Right lobe of liver (tissue), 6 donors: ENCODE data around the gene UPP2. TPM values are rescaled to one million over a fixed set of nuclear protein-coding genes. Genes with fewer than 3 reads are reported as not detected.

Experiments used
- ATAC-seq, 4 donors: fragments of 200-7000 bp; cut with Tn5 transposase; one replicate each; pipeline ENCODE4 v1.9.1; 2020; ENCODE audit warnings: mild to moderate bottlenecking in 4 of 4, moderate library complexity in 4 of 4
- DNase-seq, 3 donors: peaks; one replicate each; pipeline ENCODE4 v3.0.0-alpha.2; 2020
- H3K27ac ChIP-seq, 3 donors: fragments of 200-600 bp; one replicate each; pipeline ENCODE4 v1.8.0; 2022
- H3K27me3 ChIP-seq, 2 donors: fragments of 200-600 bp; one replicate each; pipeline ENCODE4 v1.8.0; 2022
- H3K36me3 ChIP-seq, 4 donors: fragments of 200-600 bp; sonication (generic) in 1 of 4; one replicate each; pipeline versions ENCODE4 v1.5.1 to v1.8.0; 2017 to 2022; ENCODE audit warnings: control low read depth in 1 of 4
- H3K4me1 ChIP-seq, 4 donors: fragments of 200-600 bp; sonication (generic) in 1 of 4; one replicate each; pipeline versions ENCODE4 v1.5.1 to v1.8.0; 2017 to 2022; ENCODE audit warnings: control low read depth in 1 of 4
- H3K4me3 ChIP-seq, 3 donors: fragments of 200-600 bp; one replicate each; pipeline ENCODE4 v1.8.0; 2022
- H3K9me3 ChIP-seq, 4 donors: fragments of 200-600 bp; sonication (generic) in 1 of 4; one replicate each; pipeline versions ENCODE4 v1.5.1 to v1.8.0; 2017 to 2022; ENCODE audit warnings: control low read depth in 1 of 4
- POLR2A ChIP-seq: fragments of 450-650 bp; IDR thresholded peaks from one replicate; pipeline ENCODE4 v1.6.1; 2017; ENCODE audit warnings: antibody characterized with exemption, mild to moderate bottlenecking
- WGBS: methylation state at CpG from one replicate; pipeline ENCODE4 v1.1.6; 2018; ENCODE audit warnings: low coverage, low lambda C conversion rate; ENCODE audit not compliant: insufficient coverage; ENCODE audit errors: missing lambda C conversion rate; 5-methylcytosine and 5-hydroxymethylcytosine counted together
- intact Hi-C, 2 donors: fragments of 100-400 bp; cut with DNase I; formaldehyde crosslinking; loops; one replicate each; pipeline versions ENCODE4 v1.11.2 to v1.14.1; 2022
- total RNA-seq, 6 experiments: library from RNA; depleted of rRNA in 2 of 6; stranded (reverse); fragments of >200 nt in 2 of 6; fragmentation: NEBNext Ultra II Directional in 3 of 6; extraction: Animal tissue kit (Norgen Biotek cat#: 25700) in 3 of 6; gene quantifications; one replicate each; pipeline versions ENCODE4 v1.1.0 to v1.2.4, GENCODE V29; 2016 to 2023
- TF ChIP-seq, protein P1 (sequence below), 4 donors: fragments of 200-600 bp in 3 of 4; fragments of 450-650 bp in 1 of 4; IDR thresholded peaks; one replicate each; pipeline versions ENCODE4 v1.5.1 to v1.8.0; 2016 to 2022; ENCODE audit warnings: antibody characterized with exemption in 4 of 4, mild to moderate bottlenecking in 2 of 4
- donor health status: DM: no; HTN: yes; CAD: no.
- donor health status: DM: no; HTN: no; CAD: no.
- donor health status: DM: no; HTN: no; CAD: no.
- donor health status: DM: no; HTN: yes; CAD: no.
- donor health status: DM: no; HTN: yes; CAD: no.

The UPP2 gene
- total RNA-seq, 6 experiments from 2014 or later: 0.53 to 36.4 (median 1.7) TPM

DNA sequence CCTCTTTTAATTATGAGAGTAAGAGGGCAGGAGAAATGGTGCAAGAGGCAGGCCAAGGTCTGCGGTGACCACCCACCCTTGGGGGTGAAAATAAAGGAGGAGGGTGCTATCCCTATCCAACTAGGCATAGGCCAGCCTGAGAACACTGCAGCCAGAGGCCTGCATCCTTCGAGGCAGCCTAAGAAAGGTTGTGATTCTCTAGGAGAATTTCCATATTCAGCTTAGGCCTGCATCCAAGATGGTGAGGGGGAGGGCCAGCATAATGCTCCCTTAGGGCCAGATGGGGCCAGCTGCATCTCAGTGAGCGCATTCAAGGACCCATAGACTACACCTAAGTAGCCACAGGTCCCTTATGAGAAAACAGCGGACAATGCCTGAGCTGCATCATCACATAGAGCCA, 3.5 kb upstream of the UPP2 start:
- H3K36me3 ChIP-seq: no peaks in the 10 kb centered on the region
- 88% methylated on average over 1 of the region's 4 CpGs for WGBS
- DNase-seq (no peak), ATAC-seq (no peak)
- no peaks in the 10 kb centered on the region for H3K9me3 ChIP-seq
- TF ChIP-seq, protein P1, sequence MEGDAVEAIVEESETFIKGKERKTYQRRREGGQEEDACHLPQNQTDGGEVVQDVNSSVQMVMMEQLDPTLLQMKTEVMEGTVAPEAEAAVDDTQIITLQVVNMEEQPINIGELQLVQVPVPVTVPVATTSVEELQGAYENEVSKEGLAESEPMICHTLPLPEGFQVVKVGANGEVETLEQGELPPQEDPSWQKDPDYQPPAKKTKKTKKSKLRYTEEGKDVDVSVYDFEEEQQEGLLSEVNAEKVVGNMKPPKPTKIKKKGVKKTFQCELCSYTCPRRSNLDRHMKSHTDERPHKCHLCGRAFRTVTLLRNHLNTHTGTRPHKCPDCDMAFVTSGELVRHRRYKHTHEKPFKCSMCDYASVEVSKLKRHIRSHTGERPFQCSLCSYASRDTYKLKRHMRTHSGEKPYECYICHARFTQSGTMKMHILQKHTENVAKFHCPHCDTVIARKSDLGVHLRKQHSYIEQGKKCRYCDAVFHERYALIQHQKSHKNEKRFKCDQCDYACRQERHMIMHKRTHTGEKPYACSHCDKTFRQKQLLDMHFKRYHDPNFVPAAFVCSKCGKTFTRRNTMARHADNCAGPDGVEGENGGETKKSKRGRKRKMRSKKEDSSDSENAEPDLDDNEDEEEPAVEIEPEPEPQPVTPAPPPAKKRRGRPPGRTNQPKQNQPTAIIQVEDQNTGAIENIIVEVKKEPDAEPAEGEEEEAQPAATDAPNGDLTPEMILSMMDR (IDR thresholded peaks at IDR 0.05): no peak
- TF ChIP-seq POLR2A: no peak
- no peaks in the 10 kb centered on the region for H3K27me3 ChIP-seq
- intact Hi-C loops: no loop called here
- H3K4me1 ChIP-seq: peaks cover 0 to 56% (median 10%) of the 10 kb centered on the region in 4 donors
- no peak overlapping the region for H3K27ac ChIP-seq
- no peak overlapping the region for H3K4me3 ChIP-seq

DNA sequence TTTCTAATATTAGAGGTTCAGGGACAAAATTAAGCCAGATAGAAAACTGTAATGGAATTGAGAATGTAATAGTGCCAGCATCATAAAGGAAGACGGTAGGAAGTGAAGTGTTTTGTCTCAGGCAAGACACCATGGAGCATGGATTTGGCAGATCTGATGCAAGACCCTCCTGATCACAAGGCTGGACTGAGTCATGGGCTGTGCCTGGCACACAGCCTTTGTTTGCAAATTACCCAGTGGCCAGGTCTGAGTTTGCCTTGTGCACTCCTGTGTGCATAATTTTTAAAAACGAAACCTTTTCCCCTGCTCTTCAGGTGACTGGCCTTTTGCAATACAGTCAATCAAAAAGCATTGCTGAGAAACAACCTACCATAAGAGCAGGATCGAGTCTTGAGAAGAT, 2.0 kb upstream of the UPP2 start:
- TF ChIP-seq, protein P1 (IDR thresholded peaks at IDR 0.05): peak in 1 of 4 donors; percentile 22
- no peak for TF ChIP-seq POLR2A
- intact Hi-C loops: no loop called here
- no peaks in the 10 kb centered on the region for H3K9me3 ChIP-seq
- WGBS: 32% methylated on average over 3 of the region's 3 CpGs
- peaks cover 0 to 48% (median 10%) of the 10 kb centered on the region in 4 donors for H3K4me1 ChIP-seq
- peak; percentile 67 to 92 (median 81) for ATAC-seq
- peak; percentile 68 to 74 (median 72) for DNase-seq
- H3K4me3 ChIP-seq: no peak overlapping the region
- no peaks in the 10 kb centered on the region for H3K36me3 ChIP-seq
- no peaks in the 10 kb centered on the region for H3K27me3 ChIP-seq
- peak overlapping the region; percentile 58 to 79 (median 66) for H3K27ac ChIP-seq

DNA sequence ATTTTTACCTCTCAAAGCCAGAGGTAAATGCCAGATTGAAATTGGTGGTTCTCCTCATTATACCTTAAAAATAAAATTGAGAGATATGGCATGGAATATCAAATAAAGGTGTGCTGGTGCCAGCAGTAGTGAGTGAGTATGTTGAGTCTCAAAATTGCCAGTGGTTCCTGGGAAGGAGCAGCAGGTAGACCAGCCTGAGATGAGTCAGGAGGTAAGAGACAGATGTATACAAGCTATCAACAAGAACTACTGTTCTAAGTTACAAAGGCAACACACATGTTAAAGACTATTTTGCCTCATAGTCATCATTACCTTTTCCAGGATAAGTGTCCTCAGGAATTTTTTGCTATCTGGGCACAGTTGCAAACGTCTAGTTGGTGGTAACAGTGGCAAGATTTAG, 1.3 kb upstream of the UPP2 start:
- no peaks in the 10 kb centered on the region for H3K27me3 ChIP-seq
- H3K4me1 ChIP-seq: peaks cover 0 to 41% (median 8%) of the 10 kb centered on the region in 4 donors
- WGBS: 86% methylated on average over 1 of the region's 1 CpG
- H3K9me3 ChIP-seq: no peaks in the 10 kb centered on the region
- ATAC-seq (no peak), DNase-seq (no peak)
- TF ChIP-seq, protein P1 (IDR thresholded peaks at IDR 0.05): no peak
- TF ChIP-seq POLR2A: no peak
- peak overlapping the region; percentile 55 to 79 (median 66) for H3K27ac ChIP-seq
- no peak overlapping the region for H3K4me3 ChIP-seq
- intact Hi-C loops: no loop called here
- no peaks in the 10 kb centered on the region for H3K36me3 ChIP-seq

DNA sequence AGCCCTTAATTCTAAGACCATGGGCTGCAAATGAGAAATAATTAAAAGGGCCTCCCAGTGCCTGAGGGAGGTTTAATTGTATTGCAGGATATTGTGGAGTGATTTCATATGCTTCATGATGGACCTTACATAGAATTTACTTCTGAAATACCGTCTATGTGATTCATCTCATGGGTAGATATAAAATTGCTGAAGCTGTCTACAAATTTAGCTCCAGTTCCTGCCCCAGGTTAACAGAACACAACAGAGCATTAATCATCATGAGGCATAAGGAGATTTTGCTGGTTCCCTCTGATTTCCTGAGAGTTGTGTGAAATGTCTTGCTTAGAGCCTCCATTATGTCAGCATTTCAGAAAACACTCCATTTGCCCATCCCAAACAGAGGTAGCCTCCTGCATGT, 770 bp downstream of the UPP2 start:
- intact Hi-C loops: no loop called here
- peak in 1 of 4 donors; percentile 7 for ATAC-seq
- WGBS: 33% methylated on average over 1 of the region's 1 CpG

More for the DNA sequence above, 770 bp downstream of the UPP2 start:
- Histone ChIP-seq H3K36me3 (peaks cover 0 to 9% (median 0%) of the 10 kb centered on the region in 4 donors), H3K4me3 (peak overlapping the region in 2 of 3 donors; percentile 31 to 35), H3K27ac (peak overlapping the region in 2 of 3 donors; percentile 66 to 79), H3K4me1 (peaks cover 0 to 31% (median 8%) of the 10 kb centered on the region in 4 donors), H3K9me3 (no peaks in the 10 kb centered on the region), H3K27me3 (no peaks in the 10 kb centered on the region)
- DNase-seq: no peak
- no peak for TF ChIP-seq POLR2A
- TF ChIP-seq, protein P1 (IDR thresholded peaks at IDR 0.05): no peak
